ENCODE data around the gene CNOT8.

- TF ChIP-seq, protein P1, sequence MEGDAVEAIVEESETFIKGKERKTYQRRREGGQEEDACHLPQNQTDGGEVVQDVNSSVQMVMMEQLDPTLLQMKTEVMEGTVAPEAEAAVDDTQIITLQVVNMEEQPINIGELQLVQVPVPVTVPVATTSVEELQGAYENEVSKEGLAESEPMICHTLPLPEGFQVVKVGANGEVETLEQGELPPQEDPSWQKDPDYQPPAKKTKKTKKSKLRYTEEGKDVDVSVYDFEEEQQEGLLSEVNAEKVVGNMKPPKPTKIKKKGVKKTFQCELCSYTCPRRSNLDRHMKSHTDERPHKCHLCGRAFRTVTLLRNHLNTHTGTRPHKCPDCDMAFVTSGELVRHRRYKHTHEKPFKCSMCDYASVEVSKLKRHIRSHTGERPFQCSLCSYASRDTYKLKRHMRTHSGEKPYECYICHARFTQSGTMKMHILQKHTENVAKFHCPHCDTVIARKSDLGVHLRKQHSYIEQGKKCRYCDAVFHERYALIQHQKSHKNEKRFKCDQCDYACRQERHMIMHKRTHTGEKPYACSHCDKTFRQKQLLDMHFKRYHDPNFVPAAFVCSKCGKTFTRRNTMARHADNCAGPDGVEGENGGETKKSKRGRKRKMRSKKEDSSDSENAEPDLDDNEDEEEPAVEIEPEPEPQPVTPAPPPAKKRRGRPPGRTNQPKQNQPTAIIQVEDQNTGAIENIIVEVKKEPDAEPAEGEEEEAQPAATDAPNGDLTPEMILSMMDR (IDR thresholded peaks at IDR 0.05 in 2 of 3, conservative IDR thresholded peaks at IDR 0.05 in 1 of 3; ENCODE audit: borderline replicate concordance in 1 of 3, insufficient read depth in 1 of 3, low read depth in 2 of 3, low read length in 2 of 3), result no peak
- TF ChIP-seq, protein P2, sequence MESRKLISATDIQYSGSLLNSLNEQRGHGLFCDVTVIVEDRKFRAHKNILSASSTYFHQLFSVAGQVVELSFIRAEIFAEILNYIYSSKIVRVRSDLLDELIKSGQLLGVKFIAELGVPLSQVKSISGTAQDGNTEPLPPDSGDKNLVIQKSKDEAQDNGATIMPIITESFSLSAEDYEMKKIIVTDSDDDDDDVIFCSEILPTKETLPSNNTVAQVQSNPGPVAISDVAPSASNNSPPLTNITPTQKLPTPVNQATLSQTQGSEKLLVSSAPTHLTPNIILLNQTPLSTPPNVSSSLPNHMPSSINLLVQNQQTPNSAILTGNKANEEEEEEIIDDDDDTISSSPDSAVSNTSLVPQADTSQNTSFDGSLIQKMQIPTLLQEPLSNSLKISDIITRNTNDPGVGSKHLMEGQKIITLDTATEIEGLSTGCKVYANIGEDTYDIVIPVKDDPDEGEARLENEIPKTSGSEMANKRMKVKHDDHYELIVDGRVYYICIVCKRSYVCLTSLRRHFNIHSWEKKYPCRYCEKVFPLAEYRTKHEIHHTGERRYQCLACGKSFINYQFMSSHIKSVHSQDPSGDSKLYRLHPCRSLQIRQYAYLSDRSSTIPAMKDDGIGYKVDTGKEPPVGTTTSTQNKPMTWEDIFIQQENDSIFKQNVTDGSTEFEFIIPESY (IDR thresholded peaks at IDR 0.05; ENCODE audit: extremely low read depth, insufficient replicate concordance, low read length), result no peak
- no peak for TF ChIP-seq EZH2 (IDR thresholded peaks at IDR 0.05)
- TF ChIP-seq POLR2A (IDR thresholded peaks at IDR 0.05; ENCODE audit: borderline replicate concordance, extremely low read depth, insufficient read depth, insufficient read length), result no peak
Observed at GRCh38 chr5:154836225-154836624, 22.2 kb upstream of the CNOT8 start.
